HepG2 (cell line): Measurements from ENCODE around the gene LMTK2. TPM values are rescaled to one million over a fixed set of nuclear protein-coding genes. Genes with fewer than 3 reads are reported as not detected.

ENCODE experiments used
- ATAC-seq: fragments of 200-7000 bp; cut with Tn5 transposase; 3 replicates; pipeline ENCODE4 v1.9.1; 2020; ENCODE audit warnings: mild to moderate bottlenecking, moderate library complexity
- BruUV-seq: library from RNA; stranded (reverse); fragments of 400-500 nt; replicated peaks from 2 replicates; lab custom pipeline; 2021; lab: Mats Ljungman, UMichigan
- CTCF ChIA-PET: fragments of 300-600 bp; formaldehyde crosslinking; extraction: SDS; loops from one replicate; lab custom pipeline; 2021; ENCODE audit warnings: low total read pairs, inconsistent platforms, low intra/inter-chr PET ratio; lab: Yijun Ruan, JAX
- POLR2A ChIA-PET: fragments of 350-600 bp; sonication (Branson Sonifier 250); formaldehyde crosslinking; loops from one replicate; lab custom pipeline; 2020; ENCODE audit warnings: antibody characterized with exemption, inconsistent platforms; lab: Yijun Ruan, JAX
- DNase-seq: peaks from one replicate; pipeline ENCODE4 v3.0.0-alpha.2; 2015; ENCODE audit warnings: low spot score
- FAIRE-seq: peaks from 3 replicates; lab custom pipeline; 2011; peaks lifted over from hg19 to GRCh38; lab: Jason Lieb, UNC
- H2AFZ ChIP-seq: one replicate; pipeline ENCODE4 v1.6.1; 2011; ENCODE audit warnings: low read length, inconsistent platforms
- H3K27ac ChIP-seq: fragments of 300-600 bp; 3 replicates; pipeline ENCODE4 v1.8.0; 2011; ENCODE audit warnings: mixed run types, mild to moderate bottlenecking, mixed read lengths, low read length, inconsistent platforms; ENCODE audit not compliant: insufficient read depth; ENCODE audit errors: extremely low read length
- H3K27me3 ChIP-seq, 2 experiments: fragments of 200-600 bp in 1 of 2; 2 replicates in 1 of 2; 3 replicates in 1 of 2; pipeline versions ENCODE4 v1.6.0 to v1.8.0; 2011; ENCODE audit warnings: low read length in 2 of 2, mild to moderate bottlenecking in 2 of 2, moderate library complexity in 2 of 2, inconsistent platforms in 1 of 2; ENCODE audit not compliant: insufficient read depth in 2 of 2, control insufficient read depth in 1 of 2
- H3K36me3 ChIP-seq, 2 experiments: fragments of 200-600 bp in 1 of 2; replicated peaks in 1 of 2; 2 replicates in 1 of 2; 3 replicates in 1 of 2; pipeline versions ENCODE4 v1.5.1 to v1.8.0; 2011; ENCODE audit warnings: low read length in 2 of 2, inconsistent platforms in 1 of 2; ENCODE audit not compliant: insufficient read depth in 2 of 2, control insufficient read depth in 1 of 2
- H3K4me1 ChIP-seq: 2 replicates; pipeline ENCODE4 v1.5.1; 2012; ENCODE audit warnings: low read length, inconsistent platforms; ENCODE audit not compliant: insufficient read depth
- H3K4me2 ChIP-seq: 2 replicates; pipeline ENCODE4 v1.6.0; 2011; ENCODE audit warnings: low read depth, low read length, inconsistent platforms
- H3K4me3 ChIP-seq, 3 experiments: fragments of 200-600 bp in 1 of 3; sonication (generic), shearing (Covaris generic) in 1 of 3; replicated peaks in 1 of 3; 2 replicates each; pipeline ENCODE4 v1.5.1; 2011 to 2016; ENCODE audit warnings: low read length in 3 of 3, inconsistent platforms in 2 of 3, low read depth in 2 of 3, mild to moderate bottlenecking in 2 of 3, control low read depth in 1 of 3, mixed read lengths in 1 of 3; ENCODE audit not compliant: insufficient read depth in 1 of 3
- H3K79me2 ChIP-seq: one replicate; pipeline ENCODE4 v1.6.1; 2011; ENCODE audit warnings: low read length, inconsistent platforms; ENCODE audit not compliant: insufficient read depth
- H3K9ac ChIP-seq: 2 replicates; pipeline ENCODE4 v1.6.0; 2011; ENCODE audit warnings: mild to moderate bottlenecking, low read depth, low read length, inconsistent platforms; ENCODE audit not compliant: insufficient read depth
- H3K9me3 ChIP-seq: 2 replicates; pipeline ENCODE4 v1.5.1; 2012; ENCODE audit warnings: mild to moderate bottlenecking, low read length
- H4K20me1 ChIP-seq: 2 replicates; pipeline ENCODE4 v1.6.0; 2011; ENCODE audit warnings: inconsistent platforms, mild to moderate bottlenecking, low read length, moderate library complexity; ENCODE audit not compliant: insufficient read depth
- ESRRA ChIP-seq: sonication (generic); formaldehyde crosslinking; IDR thresholded peaks from 2 replicates; pipeline ENCODE4 v1.5.1; 2020; ENCODE audit warnings: mild to moderate bottlenecking, low read depth, missing genetic modification reagents
- KMT2B ChIP-seq: IDR thresholded peaks from 2 replicates; pipeline ENCODE4 v1.6.1; 2016; ENCODE audit warnings: missing genetic modification reagents, missing compliant biosample characterization
- POLR2AphosphoS5 ChIP-seq: IDR thresholded peaks from 2 replicates; pipeline ENCODE4 v1.6.1; 2012; ENCODE audit warnings: low read depth, low read length
- RARA ChIP-seq: IDR thresholded peaks from 2 replicates; pipeline ENCODE4 v1.6.1; 2016; ENCODE audit warnings: missing genetic modification reagents, missing compliant biosample characterization
- SNAI1 ChIP-seq: sonication (generic); formaldehyde crosslinking; IDR thresholded peaks from 2 replicates; pipeline ENCODE4 v1.5.0; 2020; ENCODE audit warnings: mild to moderate bottlenecking, missing genetic modification reagents, borderline replicate concordance
- SOX6 ChIP-seq, 2 experiments: fragments of 450-650 bp in 1 of 2; sonication (generic) in 1 of 2; formaldehyde crosslinking in 1 of 2; IDR thresholded peaks; 2 replicates each; pipeline versions ENCODE4 v1.4.0 to v1.6.1; 2017 to 2020; ENCODE audit warnings: antibody characterized with exemption in 1 of 2, mild to moderate bottlenecking in 1 of 2, missing genetic modification reagents in 1 of 2
- SSRP1 ChIP-seq: IDR thresholded peaks from 2 replicates; pipeline ENCODE4 v1.6.1; 2016; ENCODE audit warnings: control low read depth
- TAF15 ChIP-seq: fragments of 200-400 bp; formaldehyde crosslinking; IDR thresholded peaks from one replicate; pipeline ENCODE4 v1.6.1; 2018; ENCODE audit warnings: mild to moderate bottlenecking, low read depth, low read length; ENCODE audit not compliant: poor library complexity, severe bottlenecking
- TEAD3 ChIP-seq: optimal IDR thresholded peaks from 2 replicates; pipeline ENCODE3; 2016; ENCODE audit warnings: borderline replicate concordance
- U2AF2 ChIP-seq: fragments of 200-400 bp; formaldehyde crosslinking; IDR thresholded peaks from 2 replicates; pipeline ENCODE4 v1.6.1; 2017; ENCODE audit warnings: low read depth, mild to moderate bottlenecking, low read length
- ZNF160 ChIP-seq: sonication (generic); formaldehyde crosslinking; IDR thresholded peaks from 2 replicates; pipeline ENCODE4 v1.8.0; 2022; ENCODE audit warnings: mild to moderate bottlenecking, inconsistent platforms, missing genetic modification reagents
- ZNF296 ChIP-seq: sonication (generic); formaldehyde crosslinking; conservative IDR thresholded peaks from 2 replicates; pipeline ENCODE4 v1.5.0; 2020; ENCODE audit warnings: mild to moderate bottlenecking, missing genetic modification reagents
- ZNF317 ChIP-seq: sonication (generic); formaldehyde crosslinking; IDR thresholded peaks from 2 replicates; pipeline ENCODE4 v1.5.0; 2020; ENCODE audit warnings: mild to moderate bottlenecking, missing genetic modification reagents
- ZNF326 ChIP-seq: sonication (generic); formaldehyde crosslinking; IDR thresholded peaks from 2 replicates; pipeline ENCODE4 v1.4.0; 2020; ENCODE audit warnings: missing genetic modification reagents, borderline replicate concordance
- ZNF446 ChIP-seq: sonication (generic); formaldehyde crosslinking; IDR thresholded peaks from 2 replicates; pipeline ENCODE4 v1.5.0; 2020; ENCODE audit warnings: mild to moderate bottlenecking, missing genetic modification reagents
- ZNF558 ChIP-seq: sonication (generic); formaldehyde crosslinking; IDR thresholded peaks from 2 replicates; pipeline ENCODE4 v1.9.0; 2022; ENCODE audit warnings: mild to moderate bottlenecking, missing genetic modification reagents, borderline replicate concordance
- ZNF7 ChIP-seq: IDR thresholded peaks from 2 replicates; pipeline ENCODE4 v1.6.1; 2016; ENCODE audit warnings: missing biosample characterization, missing genetic modification reagents
- ZXDC ChIP-seq: sonication (generic); formaldehyde crosslinking; IDR thresholded peaks from 2 replicates; pipeline ENCODE4 v1.5.0; 2020; ENCODE audit warnings: mild to moderate bottlenecking, missing genetic modification reagents
- WGBS: methylation state at CpG from one replicate; pipeline ENCODE4 v1.1.6; 2017; ENCODE audit warnings: low lambda C conversion rate; 5-methylcytosine and 5-hydroxymethylcytosine counted together
- in situ Hi-C: cut with HindIII; loops from 2 replicates; pipeline ENCODE4 v1.10.0; 2017; ENCODE audit warnings: low pct_unique_long_range_greater_than_20kb; ENCODE audit not compliant: extremely low pct_ligation_motif_present
- intact Hi-C: fragments of 100-400 bp; cut with micrococcal nuclease; formaldehyde crosslinking; loops from one replicate; pipeline ENCODE4 v1.10.0; 2022; ENCODE audit not compliant: unreplicated experiment
- polyA plus RNA-seq, 8 experiments: library from polyadenylated mRNA; depleted of rRNA in 3 of 8; stranded (reverse) in 7 of 8; unstranded in 1 of 8; fragments of >200 nt; fragmentation: Illumina TruSeq in 4 of 8; extraction: Trizol in 4 of 8; gene quantifications; 2 replicates each; pipeline versions ENCODE4 v1.2.1 to v1.2.3, GENCODE V29; 2011 to 2016; ENCODE audit warnings: low read depth in 4 of 8, missing spikeins in 1 of 8, mixed read lengths in 1 of 8; ENCODE audit not compliant: insufficient read depth in 1 of 8
- total RNA-seq, 5 experiments: library from RNA; depleted of rRNA; stranded (reverse); fragments of >200 nt; fragmentation: Illumina TruSeq; extraction: Trizol; gene quantifications; 2 replicates each; pipeline ENCODE4 v1.2.3, GENCODE V29; 2016; ENCODE audit warnings: low read depth in 1 of 5

Gene LMTK2
- total and polyA plus RNA-seq, 2 of the 13 experiments (the other 11 are each of a cell fraction or from before 2014, with no cell fraction given): 9.5 to 11.7 TPM

DNA sequence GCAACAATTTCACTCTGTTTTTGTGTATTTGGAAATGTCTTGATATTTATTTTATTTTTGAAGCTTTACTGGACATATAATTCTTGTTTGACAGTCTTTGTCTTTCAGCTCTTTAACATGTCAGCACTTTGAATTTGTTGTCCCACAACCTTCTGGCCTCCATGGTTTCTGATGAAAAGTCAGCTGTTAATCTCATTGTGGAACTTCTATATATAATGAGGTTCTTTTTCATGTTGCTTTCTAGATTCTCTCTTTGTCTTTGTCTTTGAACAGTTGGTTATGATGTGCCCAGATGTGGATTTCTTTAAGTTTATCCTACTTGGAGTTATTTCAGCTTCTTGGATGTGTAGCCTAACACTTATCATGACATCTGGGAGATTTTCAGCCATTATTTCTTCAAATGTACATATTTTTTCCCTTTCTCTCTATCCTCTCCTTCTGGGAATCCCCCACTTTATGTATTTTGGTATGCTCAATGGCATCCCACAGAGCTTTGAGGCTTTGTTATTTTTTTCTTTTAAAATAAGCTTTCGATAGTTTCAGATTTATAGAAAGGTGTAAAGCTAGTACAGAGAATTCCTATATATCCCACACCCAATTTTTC, 9.5 kb upstream of the LMTK2 start:
- intact Hi-C loops (no loop called here), in situ Hi-C loops (no loop called here)
- peaks cover 28% of the 10 kb centered on the region for H3K9me3 ChIP-seq
- BruUV-seq: no TSS peak
- no peak overlapping the region for H3K27ac ChIP-seq
- no peak overlapping the region for H2AFZ ChIP-seq
- TF ChIP-seq ZNF317 (CRISPR knock-in tag) (peak; percentile 100), KMT2B (no peak), ZNF7 (CRISPR knock-in tag) (peak; percentile 13; the same call in 1 of the 2 replicates)
- 3% methylated on average over 1 of the region's 1 CpG for WGBS
- ChIA-PET CTCF (no interaction called here), POLR2A (no interaction called here)
- no peak overlapping the region for H3K9ac ChIP-seq
- H3K4me3 ChIP-seq: no peak overlapping the region
- no peaks in the 10 kb centered on the region for H3K27me3 ChIP-seq
- no peaks in the 10 kb centered on the region for H3K36me3 ChIP-seq
- H3K4me2 ChIP-seq: no peak overlapping the region
- FAIRE-seq (no peak), DNase-seq (no peak), ATAC-seq (no peak)
- H4K20me1 ChIP-seq: no peaks in the 10 kb centered on the region
- no peaks in the 10 kb centered on the region for H3K4me1 ChIP-seq
- no peaks in the 10 kb centered on the region for H3K79me2 ChIP-seq

DNA sequence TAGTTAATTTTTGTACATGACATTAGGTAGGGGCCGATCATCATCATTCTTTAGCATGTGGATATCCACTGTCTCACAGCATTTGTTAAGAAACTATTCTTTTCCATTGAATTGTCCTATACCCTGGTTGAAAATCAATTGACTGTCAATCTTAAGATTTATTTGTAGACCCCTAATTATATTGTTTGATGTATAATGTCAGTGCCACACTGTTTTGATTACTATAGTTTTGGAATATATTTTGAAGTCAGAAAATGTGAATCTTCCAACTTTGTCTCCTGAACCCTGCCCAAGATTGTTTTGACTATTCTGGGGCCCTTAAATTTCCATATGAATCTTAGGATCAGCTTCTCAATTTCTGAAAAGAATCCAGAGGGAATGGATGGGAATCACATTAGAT, 6.6 kb upstream of the LMTK2 start:
- WGBS: 7% methylated on average over 1 of the region's 1 CpG
- TF ChIP-seq TEAD3 (CRISPR knock-in tag): no peak
- no peak for TF ChIP-seq ZNF296 (CRISPR knock-in tag)
- no peak for TF ChIP-seq U2AF2
- no peak for TF ChIP-seq TAF15
- no peak for TF ChIP-seq ZXDC (CRISPR knock-in tag)
- TF ChIP-seq ESRRA (CRISPR knock-in tag): no peak
- no peak for TF ChIP-seq SSRP1 (CRISPR knock-in tag)
- TF ChIP-seq ZNF160 (CRISPR knock-in tag): no peak
- no peak for TF ChIP-seq ZNF558
- no peak for TF ChIP-seq ZNF326 (CRISPR knock-in tag)
- TF ChIP-seq SOX6 (IDR thresholded peaks at IDR 0.05): no peak
- TF ChIP-seq SOX6 (CRISPR knock-in tag; IDR thresholded peaks at IDR 0.05): no peak
- no peak for TF ChIP-seq ZNF446 (CRISPR knock-in tag)
- no peak for TF ChIP-seq POLR2AphosphoS5
- TF ChIP-seq SNAI1 (CRISPR knock-in tag): no peak
- TF ChIP-seq RARA (CRISPR knock-in tag): no peak

More for the DNA sequence above, 6.6 kb upstream of the LMTK2 start:
- Histone ChIP-seq H3K4me2 (no peak overlapping the region), H3K4me3 (no peak overlapping the region), H3K9me3 (peaks cover 31% of the 10 kb centered on the region), H2AFZ (no peak overlapping the region), H3K27ac (no peak overlapping the region), H3K4me1 (peaks cover 11% of the 10 kb centered on the region), H3K36me3 (no peaks in the 10 kb centered on the region), H4K20me1 (no peaks in the 10 kb centered on the region), H3K9ac (no peak overlapping the region), H3K79me2 (no peaks in the 10 kb centered on the region), H3K27me3 (no peaks in the 10 kb centered on the region)
- intact Hi-C loops (no loop called here), in situ Hi-C loops (loop anchor here (10.0 kb wide), 1 partner anchor 65 kb away; no protein-coding TSS in a partner anchor)
- BruUV-seq: no TSS peak
- ChIA-PET POLR2A (no interaction called here), CTCF (no interaction called here)
- DNase-seq: no peak
- FAIRE-seq: no peak
- ATAC-seq: no peak
